GM18508 (cell line): Measurements from ENCODE around the gene METAP2.

Source experiments
- ATAC-seq: cut with Tn5 transposase; IDR thresholded peaks from one replicate; pipeline ENCODE4 v1.9.1; 2021; ENCODE audit warnings: moderate number of reproducible peaks; ENCODE audit not compliant: insufficient read depth, unreplicated experiment

METAP2 gene

DNA sequence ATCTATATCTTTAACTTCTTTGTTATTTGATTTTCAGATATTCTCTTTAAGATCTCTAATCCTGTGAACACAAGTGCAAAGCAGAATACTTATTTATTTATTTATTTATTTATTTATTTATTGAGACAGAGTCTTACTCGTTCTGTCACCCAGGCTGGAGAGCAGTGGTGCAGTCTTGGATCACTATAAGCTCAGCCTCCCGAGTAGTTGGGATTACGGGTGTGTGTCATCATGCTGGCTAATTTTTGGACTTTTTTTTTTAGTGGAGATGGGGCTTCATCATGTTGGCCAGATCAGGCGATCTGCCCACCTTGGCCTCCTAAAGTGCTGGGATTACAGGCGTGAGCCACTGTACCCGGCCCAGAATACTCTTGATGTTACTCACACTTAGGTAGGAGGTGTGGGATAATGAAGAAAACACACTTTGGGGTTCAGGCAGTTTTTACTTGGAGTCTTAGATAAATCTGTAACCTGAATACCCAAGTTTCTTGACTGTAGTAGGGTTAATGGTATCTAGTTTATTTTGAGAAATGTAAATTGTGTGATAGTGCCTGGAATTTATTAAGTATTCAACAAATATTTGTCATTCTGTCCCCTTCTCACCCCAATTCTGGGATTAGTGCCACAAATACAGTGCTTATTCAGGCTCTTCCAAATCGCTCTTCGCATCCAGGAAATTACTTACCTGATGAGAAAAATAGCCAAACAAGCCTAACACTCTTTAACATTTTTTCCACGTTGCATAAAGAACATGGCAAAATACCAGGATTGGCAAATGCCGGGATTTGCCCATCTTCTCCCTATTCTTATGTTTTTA, 33.0 kb downstream of the METAP2 start:
- no peak for ATAC-seq

- no peak for ATAC-seq
These were observed 35.3 kb downstream of the METAP2 start for GRCh38 chr12:95509300-95509699.

GRCh38 chr12:95511977-95512376, 38.0 kb downstream of the METAP2 start:
- ATAC-seq = no peak

GRCh38 chr12:95513599-95513998, 39.6 kb downstream of the METAP2 start:
- no peak for ATAC-seq

DNA sequence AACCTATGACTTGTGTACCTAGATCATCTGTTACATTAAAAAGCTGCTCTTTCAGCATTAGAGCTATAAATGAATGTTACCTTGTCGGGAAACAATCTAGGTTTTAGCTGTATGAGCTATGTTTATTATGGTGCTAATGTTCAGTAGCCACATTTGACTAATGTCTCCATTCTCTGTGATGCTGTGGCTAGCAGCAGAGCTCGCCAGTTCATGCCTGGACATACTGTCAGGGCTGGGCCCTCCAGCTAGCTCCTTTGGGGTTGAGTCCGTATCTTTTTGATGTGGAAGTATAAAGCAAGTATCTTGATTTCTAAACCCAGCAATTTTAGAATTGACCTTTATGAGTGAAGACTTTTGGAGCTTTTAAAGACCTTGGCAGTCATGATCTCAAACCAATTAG, 41.2 kb downstream of the METAP2 start:
- no peak for ATAC-seq

- no peak for ATAC-seq
These were observed 42.8 kb downstream of the METAP2 start for GRCh38 chr12:95516757-95517156.

- ATAC-seq = no peak
These were observed 43.3 kb downstream of the METAP2 start for GRCh38 chr12:95517246-95517645.

DNA sequence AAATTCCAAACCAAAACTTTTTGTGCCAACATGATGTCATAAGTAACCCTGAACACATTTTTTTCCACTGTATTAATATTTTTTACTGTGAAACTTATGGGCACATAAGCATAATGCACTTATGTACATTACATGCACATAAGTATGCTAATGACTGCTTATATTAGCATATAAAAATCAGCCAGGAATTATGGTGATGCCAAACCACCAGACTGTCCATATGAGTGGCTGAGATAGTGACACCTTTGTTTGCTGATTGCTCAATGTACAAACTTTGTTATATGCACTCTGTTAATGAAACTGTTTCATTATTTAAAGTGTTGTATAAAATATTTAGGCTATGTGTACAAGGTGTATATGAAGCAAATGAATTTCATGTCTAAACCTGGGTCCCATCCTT, 45.0 kb downstream of the METAP2 start:
- ATAC-seq = no peak

GRCh38 chr12:95520816-95521215, 46.9 kb downstream of the METAP2 start:
- ATAC-seq = no peak

DNA sequence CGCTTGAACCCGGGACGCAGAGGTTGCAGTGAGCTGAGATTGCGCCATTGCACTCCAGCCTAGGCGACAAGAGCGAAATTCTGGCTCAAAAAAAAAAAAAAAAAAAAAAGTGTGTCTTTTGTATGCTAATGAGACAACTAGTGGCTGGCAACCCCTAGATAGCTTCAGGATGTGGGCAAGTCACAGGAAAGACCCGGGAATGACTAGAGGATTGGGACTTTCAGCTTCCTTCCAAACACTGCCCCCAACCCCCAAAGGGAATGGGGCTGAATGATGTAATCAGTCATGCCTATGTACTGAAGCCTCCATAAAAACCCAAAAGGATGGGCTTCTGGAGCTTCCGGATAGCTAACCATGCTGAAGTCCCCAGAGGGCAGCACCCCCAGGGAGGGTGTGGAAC, 48.7 kb downstream of the METAP2 start:
- ATAC-seq = no peak

DNA sequence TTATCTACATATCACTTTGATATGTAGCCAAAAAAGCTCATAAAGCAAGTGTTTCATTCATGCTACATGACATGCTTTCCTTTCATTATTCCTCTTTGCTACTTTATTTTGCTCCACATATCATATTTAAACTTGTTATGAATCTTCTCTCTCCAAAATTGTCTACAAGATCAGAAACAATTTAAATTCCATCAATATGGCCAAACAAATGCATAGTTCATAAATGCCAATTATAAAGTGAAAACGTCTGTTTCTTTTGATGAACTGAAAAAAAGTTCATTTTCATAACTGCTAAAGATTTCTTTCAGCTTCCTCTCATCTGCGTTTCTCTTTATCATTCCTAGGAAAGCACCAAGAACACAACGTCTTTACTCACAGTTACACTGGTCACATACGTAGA, 54.5 kb downstream of the METAP2 start:
- no peak for ATAC-seq

- ATAC-seq = no peak
These were observed 55.8 kb downstream of the METAP2 start for GRCh38 chr12:95529693-95530225.

- no peak for ATAC-seq
These were observed 58.9 kb downstream of the METAP2 start for GRCh38 chr12:95532851-95533250.

DNA sequence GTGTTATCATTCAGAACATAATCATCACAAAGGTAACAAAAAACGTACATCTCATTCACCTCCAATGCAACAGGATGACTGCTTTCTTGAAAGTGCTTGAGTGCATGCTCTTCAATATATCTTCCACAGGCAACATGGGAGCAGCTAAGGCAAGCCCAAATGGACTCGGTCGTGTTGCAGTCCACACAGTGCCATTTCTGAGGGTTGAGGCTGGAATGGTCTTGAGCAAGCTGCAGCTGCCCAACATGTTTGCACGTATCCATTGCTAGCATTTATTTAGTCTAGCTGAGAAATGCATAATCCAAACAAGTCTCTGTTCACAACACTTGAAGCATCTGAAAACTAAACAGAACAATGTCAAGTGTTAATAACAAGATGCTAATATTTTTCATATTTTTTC, 60.0 kb downstream of the METAP2 start:
- no peak for ATAC-seq

GRCh38 chr12:95538006-95538405, 64.1 kb downstream of the METAP2 start:
- no peak for ATAC-seq

DNA sequence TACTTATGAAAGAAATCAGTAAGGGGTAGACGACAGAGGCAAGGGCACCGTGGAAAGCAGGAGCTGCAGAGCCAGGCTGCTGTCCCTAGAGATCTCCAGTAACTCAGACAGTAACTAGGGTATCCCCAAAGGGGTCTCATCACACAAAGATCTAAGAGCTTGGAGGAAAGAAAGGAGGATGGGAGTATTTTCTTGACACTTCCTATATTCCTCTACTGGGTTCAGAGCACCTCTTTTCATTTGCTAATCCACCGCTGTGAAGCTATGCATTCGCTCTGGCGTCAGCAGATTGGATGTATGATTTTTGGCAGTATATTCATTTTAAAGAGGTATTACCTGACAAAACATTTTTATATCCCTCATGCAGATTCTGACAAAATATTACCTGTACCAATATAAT, 64.7 kb downstream of the METAP2 start:
- ATAC-seq = no peak

- no peak for ATAC-seq
These were observed 67.5 kb downstream of the METAP2 start for GRCh38 chr12:95541436-95541835.

GRCh38 chr12:95543305-95543704, 69.4 kb downstream of the METAP2 start:
- ATAC-seq = no peak

DNA sequence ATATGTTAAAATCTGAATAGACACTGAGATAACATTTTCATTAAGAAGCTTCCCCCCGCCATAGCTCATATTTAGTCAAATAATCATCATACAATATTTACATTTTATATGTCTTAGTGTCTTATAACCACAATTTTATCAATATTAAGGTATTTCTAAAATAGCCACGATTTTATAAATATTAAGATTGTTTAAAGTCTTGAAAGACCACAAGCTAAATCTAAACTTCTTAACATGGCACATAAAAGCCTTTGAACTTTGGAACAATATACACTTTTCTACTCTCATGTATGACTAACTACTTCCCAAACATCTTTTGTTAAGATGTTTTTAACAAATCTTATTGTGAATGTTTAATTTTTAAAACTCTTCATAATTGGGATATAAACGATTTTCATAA, 70.8 kb downstream of the METAP2 start:
- ATAC-seq = no peak

- ATAC-seq = no peak
These were observed 71.4 kb downstream of the METAP2 start for GRCh38 chr12:95545303-95545702.

DNA sequence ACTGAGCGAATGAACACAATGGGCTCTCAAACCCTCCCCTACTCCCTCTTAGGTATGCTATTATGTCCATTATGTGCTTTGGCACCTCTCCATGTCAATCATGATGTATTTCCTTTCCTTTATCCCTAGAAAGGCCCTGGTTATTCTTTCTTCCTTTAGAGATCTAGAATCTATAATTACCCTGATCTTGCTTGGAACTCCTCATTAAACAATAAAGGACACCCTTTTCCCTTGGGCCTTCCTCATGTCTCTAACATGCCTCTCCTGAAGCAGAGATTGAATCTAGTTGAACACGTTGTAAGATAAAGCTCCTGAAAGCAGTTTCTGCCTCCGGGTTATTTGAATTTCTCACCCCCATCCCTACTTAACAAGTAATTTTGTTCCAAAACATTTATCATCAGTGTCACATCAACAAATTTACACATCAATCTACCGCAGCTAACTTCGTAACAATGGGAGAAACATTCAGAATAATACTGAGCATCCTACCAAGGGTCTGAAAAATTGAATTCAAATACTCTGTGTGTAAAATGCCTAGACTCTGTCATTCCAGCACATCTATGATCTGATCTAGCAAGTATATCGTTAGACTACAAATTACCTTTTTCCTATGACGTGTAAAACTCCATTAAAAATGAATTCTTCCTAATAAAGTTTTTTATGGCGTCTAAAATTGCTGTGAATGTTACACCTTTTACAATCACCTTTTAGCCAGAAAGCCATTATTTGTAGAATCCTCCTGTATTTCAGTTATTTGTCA, 72.0 kb downstream of the METAP2 start:
- ATAC-seq = no peak

DNA sequence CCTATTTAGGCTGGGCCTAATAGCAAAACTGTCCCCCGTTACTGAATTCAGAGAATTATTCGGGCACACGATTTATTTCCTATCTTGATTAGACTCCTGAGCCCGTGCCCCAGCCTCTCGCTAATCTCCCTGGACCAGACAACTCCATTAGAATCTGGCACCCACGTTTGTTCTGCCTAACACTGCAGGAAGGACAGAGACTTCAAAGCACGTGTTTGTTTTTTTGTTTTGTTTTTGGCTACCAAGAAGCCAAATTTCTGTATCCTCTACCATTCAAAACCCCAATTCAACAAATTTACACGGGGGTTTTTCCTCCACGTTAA, 72.5 kb downstream of the METAP2 start:
- no peak for ATAC-seq
